OCI-LY1 (cell line): ENCODE data around the gene CPSF6.

Source experiments
- EZH2 ChIP-seq: fragments of 200-600 bp; sonication (generic), shearing (Covaris generic); IDR thresholded peaks from 2 replicates; pipeline ENCODE4 v1.8.0; 2017; ENCODE audit warnings: borderline replicate concordance, mixed run types, mild to moderate bottlenecking, antibody characterized with exemption, low read length, moderate library complexity, mixed read lengths
- TF ChIP-seq, protein P1 (sequence below): fragments of 200-600 bp; sonication (generic), shearing (Covaris generic); IDR thresholded peaks from 2 replicates; pipeline ENCODE4 v1.5.1; 2017; ENCODE audit warnings: mild to moderate bottlenecking, antibody characterized with exemption, low read length, moderate library complexity, mixed read lengths

DNA sequence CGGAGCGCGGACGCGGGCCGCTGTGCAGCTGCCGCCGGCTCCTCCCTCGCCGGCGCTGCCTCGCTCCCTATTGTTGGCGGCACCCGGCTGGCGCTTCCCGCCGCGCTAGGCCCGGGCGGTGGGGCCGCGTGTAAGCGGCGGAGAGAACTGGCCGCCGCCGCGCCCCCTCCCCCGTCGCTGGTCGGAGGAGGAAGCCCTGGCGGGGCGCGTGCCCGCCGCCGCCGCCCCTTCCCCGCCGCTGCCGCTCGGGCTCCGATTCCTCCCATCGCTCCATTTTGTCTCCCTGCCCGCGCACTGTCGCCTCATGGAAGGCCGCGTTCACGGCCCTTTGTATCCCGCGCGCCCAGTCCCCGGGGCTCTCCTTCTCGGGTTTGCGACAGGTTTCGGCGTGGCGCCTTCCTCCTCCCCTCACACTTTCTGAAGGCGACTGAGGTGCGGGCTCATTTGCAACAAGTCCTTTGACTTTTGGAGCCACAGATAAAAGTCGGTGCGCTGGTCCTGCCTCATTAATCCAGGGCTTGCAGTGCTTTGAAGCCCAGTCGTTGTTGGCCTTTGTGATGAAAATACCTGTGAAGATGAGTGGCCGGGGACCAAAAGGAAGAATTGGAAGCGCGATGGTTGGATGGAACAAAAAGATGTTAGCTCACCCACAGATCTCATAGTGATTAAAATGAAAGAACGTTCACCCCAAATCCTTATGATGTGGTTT, 707 bp downstream of the CPSF6 start:
- TF ChIP-seq, protein P1, sequence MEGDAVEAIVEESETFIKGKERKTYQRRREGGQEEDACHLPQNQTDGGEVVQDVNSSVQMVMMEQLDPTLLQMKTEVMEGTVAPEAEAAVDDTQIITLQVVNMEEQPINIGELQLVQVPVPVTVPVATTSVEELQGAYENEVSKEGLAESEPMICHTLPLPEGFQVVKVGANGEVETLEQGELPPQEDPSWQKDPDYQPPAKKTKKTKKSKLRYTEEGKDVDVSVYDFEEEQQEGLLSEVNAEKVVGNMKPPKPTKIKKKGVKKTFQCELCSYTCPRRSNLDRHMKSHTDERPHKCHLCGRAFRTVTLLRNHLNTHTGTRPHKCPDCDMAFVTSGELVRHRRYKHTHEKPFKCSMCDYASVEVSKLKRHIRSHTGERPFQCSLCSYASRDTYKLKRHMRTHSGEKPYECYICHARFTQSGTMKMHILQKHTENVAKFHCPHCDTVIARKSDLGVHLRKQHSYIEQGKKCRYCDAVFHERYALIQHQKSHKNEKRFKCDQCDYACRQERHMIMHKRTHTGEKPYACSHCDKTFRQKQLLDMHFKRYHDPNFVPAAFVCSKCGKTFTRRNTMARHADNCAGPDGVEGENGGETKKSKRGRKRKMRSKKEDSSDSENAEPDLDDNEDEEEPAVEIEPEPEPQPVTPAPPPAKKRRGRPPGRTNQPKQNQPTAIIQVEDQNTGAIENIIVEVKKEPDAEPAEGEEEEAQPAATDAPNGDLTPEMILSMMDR, result no peak
- TF ChIP-seq EZH2, result no peak
